Embryonic facial prominence (tissue), 1 donor: Measurements from ENCODE around the gene HPS3.
"Not testable (repeated sequence)": the region's sequence is repeated elsewhere in the genome, so short reads cannot be mapped to it uniquely, and the experiment has no call there.

Source experiments
- DNase-seq: peaks from one replicate; pipeline ENCODE4 v3.0.0-alpha.2; 2016; ENCODE audit errors: extremely low spot score

HPS3 gene, protein sequence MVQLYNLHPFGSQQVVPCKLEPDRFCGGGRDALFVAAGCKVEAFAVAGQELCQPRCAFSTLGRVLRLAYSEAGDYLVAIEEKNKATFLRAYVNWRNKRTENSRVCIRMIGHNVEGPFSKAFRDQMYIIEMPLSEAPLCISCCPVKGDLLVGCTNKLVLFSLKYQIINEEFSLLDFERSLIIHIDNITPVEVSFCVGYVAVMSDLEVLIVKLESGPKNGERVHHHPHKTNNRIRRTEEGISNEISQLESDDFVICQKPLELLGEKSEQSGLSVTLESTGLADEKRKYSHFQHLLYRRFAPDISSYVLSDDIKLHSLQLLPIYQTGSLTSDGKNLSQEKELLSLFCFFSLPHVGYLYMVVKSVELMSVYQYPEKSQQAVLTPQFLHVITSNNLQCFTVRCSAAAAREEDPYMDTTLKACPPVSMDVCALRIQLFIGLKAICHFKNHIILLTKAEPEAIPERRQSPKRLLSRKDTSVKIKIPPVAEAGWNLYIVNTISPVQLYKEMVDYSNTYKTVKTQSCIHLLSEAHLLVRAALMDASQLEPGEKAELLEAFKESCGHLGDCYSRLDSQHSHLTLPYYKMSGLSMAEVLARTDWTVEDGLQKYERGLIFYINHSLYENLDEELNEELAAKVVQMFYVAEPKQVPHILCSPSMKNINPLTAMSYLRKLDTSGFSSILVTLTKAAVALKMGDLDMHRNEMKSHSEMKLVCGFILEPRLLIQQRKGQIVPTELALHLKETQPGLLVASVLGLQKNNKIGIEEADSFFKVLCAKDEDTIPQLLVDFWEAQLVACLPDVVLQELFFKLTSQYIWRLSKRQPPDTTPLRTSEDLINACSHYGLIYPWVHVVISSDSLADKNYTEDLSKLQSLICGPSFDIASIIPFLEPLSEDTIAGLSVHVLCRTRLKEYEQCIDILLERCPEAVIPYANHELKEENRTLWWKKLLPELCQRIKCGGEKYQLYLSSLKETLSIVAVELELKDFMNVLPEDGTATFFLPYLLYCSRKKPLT

DNA sequence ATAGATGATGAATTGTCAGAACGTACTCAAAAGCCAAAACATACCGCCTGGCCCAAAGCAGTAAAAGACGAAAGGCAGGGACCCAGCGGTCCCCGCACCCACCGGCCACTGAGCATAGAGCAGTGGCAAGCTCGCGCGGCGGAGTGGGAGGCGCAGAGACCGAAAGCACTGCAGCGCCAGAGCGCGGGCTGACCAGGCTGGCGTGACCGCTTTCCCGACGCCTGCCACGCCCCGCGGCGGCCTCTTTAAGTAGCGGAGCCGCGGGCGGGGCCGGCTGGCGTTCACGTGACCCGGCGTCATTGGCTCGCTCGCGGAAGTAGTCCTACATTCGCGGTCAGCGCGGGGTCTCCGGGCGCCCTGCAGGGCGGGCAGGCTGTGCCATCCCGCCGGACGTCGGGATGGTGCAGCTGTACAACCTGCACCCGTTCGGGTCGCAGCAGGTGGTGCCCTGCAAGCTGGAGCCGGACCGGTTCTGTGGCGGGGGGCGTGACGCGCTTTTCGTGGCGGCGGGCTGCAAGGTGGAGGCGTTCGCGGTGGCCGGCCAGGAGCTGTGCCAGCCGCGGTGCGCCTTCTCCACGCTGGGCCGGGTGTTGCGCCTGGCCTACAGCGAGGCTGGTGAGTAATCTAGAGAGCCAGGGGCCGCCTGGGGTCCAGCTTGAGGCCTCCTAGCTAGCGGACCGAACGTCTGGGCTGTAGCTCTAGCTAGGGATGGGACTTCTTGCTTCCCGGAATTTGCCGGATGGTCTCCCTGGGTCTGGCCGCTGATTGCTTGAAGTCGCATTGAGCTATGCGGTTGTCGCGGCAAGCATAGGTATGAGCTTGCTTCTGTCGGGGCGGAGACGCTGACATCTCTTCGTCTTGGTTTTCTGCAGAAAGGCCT lies at the start of gene HPS3:
TSS of gene HPS3 (plus strand) at position 313 of the 880 bp plus-strand sequence. CDS start at position 399, 86 bp downstream.
- DNase-seq, result peak; percentile 50

DNA sequence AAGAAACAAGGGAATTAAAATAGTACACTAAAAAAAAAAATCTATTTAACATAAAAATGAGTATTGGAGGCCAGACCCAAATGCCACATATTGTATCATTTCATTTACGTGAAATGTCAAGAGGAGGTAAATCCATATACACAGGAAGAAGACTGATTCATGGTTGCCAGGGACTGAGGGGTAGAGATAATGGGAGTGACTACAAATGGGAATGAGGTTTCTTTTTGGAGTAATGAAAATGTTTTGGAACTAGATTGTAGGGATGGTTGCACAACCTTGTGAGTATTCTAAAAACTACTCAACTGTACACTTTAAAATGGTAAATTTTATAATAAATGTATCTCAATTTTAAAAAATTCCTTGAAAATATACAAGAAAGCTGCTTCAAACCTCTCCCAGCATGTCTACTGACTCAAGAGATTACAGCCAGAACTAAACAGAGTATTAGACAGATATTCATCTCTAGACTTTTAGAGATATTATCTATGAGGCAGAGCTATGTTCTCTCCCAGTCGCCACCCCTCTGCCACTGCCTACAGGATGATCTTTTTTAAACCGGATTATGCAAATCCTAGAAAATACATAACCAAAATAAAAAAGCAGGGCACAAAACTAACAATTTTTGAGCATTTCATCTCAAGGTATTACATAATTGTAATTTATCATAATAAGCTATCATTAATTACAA lies 49.3 kb upstream of the HPS3 start:
- no peak for DNase-seq

DNA sequence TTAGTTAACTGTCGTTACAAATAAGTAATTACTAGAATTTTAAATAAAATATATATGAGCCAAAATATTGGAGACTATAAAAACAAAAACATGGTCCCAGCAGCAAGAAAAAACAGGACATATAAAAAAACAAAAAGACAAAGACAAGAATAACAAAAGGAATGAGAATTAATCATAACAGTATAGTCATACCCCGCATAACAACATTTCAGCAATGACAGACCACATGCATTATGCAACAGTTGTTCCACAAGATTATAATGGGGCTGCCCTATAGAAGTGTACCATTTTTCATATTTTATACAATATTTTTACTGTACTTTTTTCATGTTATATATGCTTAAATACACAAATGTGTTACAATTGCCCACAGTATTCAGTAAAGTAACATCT lies 48.7 kb upstream of the HPS3 start:
- no peak for DNase-seq

DNA sequence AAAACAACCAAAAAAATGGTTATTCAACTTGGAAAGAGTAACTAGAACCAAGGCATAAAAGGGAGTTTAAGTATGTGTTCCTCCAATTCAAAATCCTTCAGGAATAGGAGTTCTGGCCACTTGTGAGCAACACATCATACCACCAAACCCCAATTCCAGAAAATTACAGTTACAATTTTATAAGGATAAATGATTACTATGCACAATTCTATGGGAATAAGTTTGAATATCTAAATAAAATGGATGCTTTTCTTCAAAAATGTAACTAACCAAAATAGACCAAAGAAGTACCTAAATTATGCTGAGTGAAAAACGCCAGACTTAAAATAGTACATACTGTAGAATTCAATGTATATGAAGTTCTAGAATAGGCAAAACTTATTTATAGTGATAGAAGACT lies 47.7 kb upstream of the HPS3 start:
- DNase-seq, result no peak

DNA sequence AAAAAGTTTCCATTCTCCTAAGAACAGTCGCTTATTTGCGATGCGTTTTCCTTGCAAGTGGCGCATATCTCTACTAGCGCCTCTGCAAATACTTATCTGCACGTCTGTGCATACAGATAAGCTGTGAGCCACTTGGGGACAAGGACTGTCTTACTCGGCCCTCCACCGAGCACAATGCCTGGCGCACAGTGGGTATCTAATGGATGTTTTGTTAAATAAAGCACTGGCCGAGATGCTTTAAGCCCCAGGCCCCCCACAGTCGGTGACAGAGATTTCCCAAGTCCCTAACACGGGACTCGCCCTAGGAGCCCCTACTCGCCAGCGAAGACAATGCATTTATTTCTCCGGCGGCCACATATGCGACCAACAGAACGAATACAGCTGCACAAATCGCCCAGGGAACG lies 43.6 kb upstream of the HPS3 start:
- no peak for DNase-seq

DNA sequence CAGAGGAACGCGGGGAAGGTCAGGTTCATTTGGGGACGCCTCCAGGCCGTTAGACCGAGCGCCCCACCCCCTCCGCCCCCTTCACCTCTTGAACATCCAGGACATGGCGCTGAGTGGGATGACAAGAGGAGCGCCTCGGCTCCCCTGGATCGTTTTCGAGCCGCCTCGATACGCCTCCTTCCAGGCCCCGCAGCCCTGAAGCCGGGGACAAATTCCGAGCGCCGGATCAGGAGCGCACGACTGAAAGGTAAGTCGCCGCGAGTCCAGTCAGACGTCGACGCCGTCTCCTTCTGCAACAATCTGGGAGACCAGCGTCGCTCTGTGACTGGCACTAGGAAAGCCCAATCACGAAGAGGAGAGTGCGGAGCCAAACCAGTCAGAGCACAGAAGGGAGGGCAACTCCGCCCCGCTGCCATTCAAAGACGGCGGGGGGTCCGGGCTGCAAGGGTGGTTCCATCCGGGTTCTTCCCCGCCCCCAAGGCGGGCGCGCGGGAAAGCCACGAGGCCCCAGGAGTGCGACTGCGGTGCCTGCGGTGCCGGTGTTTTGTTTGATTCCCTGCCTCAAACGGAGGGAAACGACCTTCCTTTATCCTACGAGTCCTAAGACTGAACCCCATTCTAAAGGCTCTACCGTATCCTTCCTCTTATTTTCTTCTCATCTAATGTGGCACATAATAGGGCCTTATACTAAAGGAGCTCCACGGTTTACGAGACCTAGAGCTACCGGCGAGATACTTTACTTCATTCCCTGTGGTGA lies 43.0 kb upstream of the HPS3 start, which contains the start of gene HLTF:
TSS of gene HLTF (minus strand) at position 302 of the 757 bp plus-strand sequence. CDS start at position 105, 197 bp downstream.
- DNase-seq, result peak; percentile 98

DNA sequence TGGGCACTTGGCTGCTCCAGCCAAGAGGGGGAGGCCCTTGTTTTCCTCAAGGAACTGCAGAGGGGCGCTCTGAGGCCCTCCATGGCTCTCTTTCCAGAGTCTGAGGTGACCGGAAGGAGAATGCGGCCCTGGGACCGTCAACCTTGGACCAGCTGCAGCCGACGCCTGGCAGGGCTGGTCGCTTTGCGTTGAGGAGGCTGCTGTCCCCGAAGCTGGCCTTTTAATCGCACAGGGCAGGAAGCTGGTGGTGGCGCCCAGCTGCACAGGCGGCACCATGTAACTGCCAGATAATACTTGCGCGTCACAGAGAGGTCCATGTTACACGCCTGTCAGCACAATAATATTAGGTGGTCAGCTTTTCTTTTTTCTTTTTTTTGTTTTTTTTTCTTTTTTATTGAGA lies 42.2 kb upstream of the HPS3 start:
- DNase-seq, result no peak

DNA sequence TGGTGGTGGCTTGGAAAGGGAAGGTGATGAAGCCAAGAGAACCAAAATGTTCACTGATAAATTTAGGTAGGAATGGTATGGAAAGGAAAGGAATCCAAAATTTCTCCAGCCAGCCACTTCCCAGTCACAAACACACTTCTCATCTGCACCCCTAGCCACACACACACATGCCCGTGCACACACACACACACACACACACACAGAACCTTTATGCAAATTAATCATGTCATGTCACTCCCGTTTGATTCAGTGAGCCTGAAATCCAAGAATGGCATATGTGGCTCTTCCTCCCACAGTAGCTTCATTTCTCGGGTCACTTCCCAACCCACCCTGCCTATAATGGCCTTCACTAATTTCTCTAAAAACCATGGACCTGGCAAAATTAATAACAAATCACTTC lies 40.0 kb upstream of the HPS3 start:
- DNase-seq, result no peak

DNA sequence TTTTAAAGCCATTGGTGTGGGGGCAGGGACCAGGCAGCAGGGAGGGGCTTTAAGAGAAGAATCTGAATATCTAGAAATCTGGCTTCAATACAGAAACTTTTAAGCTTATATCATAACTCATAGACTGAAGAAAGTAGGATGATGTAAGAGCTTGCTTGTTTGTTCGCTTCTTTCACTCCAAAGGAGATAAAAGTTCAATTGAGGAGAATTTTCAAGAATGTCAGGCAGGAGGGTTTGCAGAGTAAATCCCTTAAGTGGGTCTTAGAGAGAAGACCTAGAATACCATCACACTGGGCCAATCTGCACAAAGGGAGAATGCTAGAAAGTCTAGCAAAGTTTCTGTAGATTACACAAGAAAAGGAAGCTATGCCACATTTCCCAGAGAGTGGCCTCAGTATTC lies 39.0 kb upstream of the HPS3 start:
- no peak for DNase-seq

DNA sequence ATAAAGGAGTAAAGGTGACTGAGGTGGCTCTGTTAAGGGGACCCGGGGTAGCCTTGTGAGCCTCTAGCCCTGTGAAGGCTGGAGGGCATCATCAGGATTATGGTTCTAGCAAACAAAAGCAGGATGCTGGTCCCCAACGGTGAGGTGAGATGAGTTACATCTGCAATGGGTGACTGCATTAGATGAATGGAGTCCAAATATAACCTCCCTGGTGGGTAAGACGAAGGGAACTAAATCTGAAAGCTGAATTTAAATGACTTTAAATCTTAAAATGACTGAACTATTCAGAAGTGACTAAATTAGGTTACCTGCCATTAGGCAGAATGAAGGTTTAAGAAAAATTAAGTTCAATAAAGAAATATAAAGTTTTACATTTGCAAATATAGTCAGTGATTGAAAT lies 38.5 kb upstream of the HPS3 start:
- DNase-seq, result no peak

DNA sequence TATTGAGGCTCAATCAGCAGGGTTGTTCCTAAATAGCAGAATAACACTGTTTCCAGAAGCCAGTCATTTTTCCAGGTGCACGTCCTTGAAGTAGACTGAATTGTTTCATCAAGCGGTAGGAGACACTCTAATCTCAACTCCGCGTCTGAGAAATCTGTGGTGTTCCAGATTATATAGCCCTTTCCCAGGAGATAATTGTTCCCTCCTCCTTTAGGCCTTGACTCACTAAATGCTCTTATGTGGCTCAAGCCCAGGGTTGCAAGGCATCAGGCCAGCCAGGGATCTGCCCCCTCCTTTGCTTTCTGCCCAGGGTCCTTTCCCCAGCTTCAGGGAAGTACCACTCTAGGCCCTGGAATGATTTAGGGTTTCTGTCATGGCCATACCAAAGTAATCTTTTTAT lies 37.5 kb upstream of the HPS3 start:
- DNase-seq, result no peak

DNA sequence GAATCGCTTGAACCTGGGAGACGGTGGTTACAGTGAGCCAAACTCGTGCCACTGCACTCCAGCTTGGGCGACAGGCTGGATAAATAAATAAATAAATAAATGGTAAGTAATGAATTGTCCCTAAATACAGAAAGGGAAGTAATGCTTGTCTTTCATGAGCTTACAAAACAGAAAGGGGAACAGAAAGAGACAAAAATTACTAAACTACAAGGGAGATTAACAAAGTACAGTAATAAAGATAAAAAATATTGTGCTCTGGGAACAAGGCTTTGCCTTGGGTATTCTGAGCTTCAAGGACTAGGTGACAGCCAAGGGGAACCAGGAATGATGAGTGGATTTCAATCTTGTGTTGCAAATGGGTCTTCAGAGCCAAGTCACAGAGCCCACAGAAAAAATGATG lies 34.0 kb upstream of the HPS3 start:
- DNase-seq, result no peak

DNA sequence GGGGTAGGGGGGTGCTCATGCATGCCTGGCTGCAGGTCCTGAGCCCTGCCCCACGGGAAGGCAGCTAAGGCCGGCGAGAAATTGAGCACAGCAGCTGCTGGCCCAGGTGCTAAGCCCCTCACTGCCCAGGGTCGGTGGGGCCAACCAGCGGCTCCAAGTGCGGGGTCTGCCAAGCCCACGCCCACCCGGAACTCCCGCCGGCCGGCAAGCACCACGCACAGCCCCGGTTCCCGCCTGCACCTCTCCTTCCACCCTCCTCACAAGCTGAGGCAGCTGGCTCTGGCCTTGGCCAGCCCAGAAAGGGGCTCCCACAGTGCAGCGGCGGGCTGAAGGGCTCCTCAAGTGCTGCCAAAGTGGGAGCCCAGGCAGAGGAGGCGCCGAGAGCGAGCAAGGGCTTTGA lies 31.5 kb upstream of the HPS3 start:
- DNase-seq, result not testable (repeated sequence)

DNA sequence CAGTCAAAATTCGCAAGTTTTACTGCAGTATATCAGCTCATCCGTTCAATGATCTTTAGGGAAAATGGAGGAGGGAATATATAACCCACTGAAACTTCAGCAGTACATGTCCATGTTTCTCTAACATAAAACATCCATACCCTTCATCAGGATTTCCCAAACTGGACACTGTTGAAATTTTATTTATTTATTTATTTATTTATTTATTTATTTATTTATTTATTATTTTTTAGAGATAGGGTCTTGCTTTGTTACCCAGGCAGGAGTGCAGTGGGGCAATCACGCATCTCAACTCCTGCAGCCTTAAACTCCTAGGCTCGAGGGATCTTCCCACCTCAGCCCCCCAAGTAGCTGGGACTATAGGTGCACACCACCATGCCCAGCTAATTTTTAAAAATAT lies 28.3 kb upstream of the HPS3 start:
- no peak for DNase-seq

DNA sequence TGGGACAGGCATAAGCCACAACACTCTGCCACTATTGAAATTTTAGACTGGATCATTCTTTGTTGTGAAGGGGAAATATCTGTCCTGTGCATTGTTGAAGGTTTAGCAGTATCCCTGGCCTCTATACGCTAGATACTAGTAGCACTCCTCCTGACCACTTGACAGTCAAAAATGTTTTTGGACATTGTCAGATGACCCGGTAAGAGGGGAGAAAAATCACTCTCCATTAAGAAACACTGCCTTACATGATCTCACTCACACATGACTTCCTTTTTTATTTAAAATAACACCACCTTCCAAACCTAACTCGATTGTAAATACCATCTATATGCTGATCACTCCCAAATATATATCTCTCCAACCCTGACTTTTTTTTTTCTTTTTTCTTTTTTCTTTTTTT lies 27.8 kb upstream of the HPS3 start:
- no peak for DNase-seq

DNA sequence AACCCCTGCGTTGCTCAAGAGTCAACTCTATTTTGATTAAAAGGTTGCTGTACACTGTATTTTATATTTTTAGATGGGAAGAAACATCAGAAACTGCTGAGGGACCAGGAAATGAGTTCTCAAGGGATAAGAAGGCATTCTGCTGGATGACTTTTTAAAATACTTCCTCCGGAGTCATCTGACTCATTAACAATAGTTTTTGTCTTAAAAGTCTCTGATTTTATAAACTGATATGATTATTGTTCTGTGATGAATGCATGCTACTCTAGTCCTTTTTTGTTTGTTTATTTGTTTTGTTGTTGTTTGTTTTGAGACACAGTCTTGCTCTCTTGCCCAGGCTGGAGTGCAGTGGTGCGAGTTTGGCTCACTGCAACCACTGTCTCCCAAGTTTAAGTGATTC lies 25.0 kb upstream of the HPS3 start:
- no peak for DNase-seq

DNA sequence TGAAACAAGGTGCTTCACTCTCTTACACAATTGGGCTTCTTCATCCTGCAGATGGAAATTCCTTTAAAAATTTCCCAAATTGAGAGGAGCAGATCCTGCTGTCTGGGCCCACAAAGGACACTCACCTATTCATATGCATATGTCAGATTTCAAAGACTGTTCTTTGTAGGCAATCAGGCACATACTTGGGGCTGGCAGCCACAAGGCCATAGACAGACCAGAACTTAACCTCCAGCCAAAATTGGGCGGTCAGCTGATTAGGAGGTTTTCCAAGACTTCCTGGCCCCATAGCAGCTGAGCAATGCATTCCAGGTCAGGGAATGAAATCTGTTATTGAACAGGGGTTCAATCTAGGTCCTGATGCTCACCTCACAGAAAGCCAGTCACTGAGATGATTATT lies 15.0 kb upstream of the HPS3 start:
- no peak for DNase-seq

DNA sequence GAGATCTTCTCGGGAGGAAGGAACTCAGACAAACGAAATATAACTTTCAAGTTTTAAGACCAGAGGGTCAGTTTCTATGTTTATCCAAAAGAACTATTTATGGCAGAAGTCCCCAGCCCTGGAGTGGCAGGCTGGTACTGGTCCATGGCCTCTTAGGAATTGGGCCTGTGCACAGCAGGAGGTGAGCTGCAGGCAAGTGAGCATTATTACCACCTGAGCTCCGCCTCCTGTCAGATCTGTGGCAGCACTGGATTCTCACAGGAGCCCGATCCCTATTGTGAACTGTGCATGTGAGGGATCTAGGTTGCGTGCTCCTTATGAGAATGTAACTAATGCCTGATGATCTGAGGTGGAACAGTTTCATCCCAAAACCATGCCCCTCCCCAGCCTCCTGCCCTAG lies 14.3 kb upstream of the HPS3 start:
- DNase-seq, result no peak

DNA sequence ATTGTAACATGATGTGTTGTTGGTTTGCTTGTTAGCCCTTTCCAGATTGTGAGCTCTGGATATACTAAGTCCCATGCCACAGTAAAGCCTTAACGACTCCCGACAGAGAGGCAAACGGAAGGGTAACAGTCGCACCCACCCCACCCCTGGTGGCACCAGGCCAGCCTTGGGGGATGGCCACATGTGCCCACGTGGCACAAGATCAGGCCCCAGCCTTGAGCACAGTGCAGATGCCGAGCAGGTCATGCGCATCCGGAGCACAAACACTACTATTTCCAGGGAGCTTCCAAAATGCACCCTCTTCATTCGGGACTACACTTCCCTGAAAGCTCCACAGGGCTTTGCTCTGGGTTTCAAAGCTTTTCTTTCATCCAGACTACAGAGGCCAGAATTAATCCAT lies 10.7 kb upstream of the HPS3 start:
- no peak for DNase-seq

DNA sequence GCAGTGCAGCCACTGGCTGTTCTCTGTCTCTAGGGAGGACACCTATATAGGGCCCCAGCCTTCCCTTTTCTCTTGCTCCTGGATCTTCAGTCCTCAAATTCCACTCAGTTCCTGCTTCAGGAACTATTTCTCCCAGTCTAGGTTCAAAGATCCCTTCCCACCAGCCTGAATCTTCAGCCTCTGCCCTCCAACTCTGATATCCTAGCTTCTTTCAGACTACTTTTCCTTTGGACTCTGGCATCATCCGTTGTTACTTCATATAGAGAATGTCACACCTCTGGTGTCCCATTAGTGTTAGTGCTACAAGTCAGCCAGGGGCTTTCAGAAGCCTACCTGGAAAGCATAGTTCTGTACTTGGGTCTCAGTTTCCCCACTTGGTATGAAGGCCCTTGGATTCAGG lies 10.0 kb upstream of the HPS3 start:
- DNase-seq, result no peak
